H54 (cell line): ENCODE data around the gene TMCC1.
"Not testable (repeated sequence)": the region's sequence is repeated elsewhere in the genome, so short reads cannot be mapped to it uniquely, and the experiment has no call there.

Experiments used
- DNase-seq: peaks from one replicate; pipeline ENCODE4 v3.0.0; 2011; ENCODE audit warnings: low spot score, mixed read lengths; ENCODE audit not compliant: insufficient read length
- FAIRE-seq: peaks from 3 replicates; lab custom pipeline; 2011; peaks lifted over from hg19 to GRCh38; lab: Jason Lieb, UNC
- POLR2A ChIP-seq: IDR thresholded peaks from 2 replicates; pipeline ENCODE4 v1.6.1; 2011; ENCODE audit warnings: low read depth, mild to moderate bottlenecking, low read length

Gene TMCC1

GRCh38 chr3:129917423-129918007, 24.0 kb upstream of the TMCC1 start:
- no peak for FAIRE-seq
- no peak for DNase-seq
- no peak for TF ChIP-seq POLR2A

GRCh38 chr3:129913618-129914017, 20.1 kb upstream of the TMCC1 start:
- DNase-seq (no peak), FAIRE-seq (no peak)
- TF ChIP-seq POLR2A = no peak

GRCh38 chr3:129911261-129911861, 17.9 kb upstream of the TMCC1 start:
- no peak for DNase-seq
- TF ChIP-seq POLR2A = no peak
- FAIRE-seq = no peak

- not testable (repeated sequence) for FAIRE-seq, DNase-seq
Measured at GRCh38 chr3:129909235-129909634, 15.7 kb upstream of the TMCC1 start.

GRCh38 chr3:129908417-129908816, 14.9 kb upstream of the TMCC1 start:
- FAIRE-seq (no peak), DNase-seq (no peak)
- TF ChIP-seq POLR2A = no peak

GRCh38 chr3:129901272-129901671, 7.8 kb upstream of the TMCC1 start:
- FAIRE-seq, DNase-seq: not testable (repeated sequence)

- FAIRE-seq (no peak), DNase-seq (no peak)
- no peak for TF ChIP-seq POLR2A
Measured at GRCh38 chr3:129897026-129897425, 3.5 kb upstream of the TMCC1 start.

GRCh38 chr3:129892857-129893580, 492 bp downstream of the TMCC1 start:
- TF ChIP-seq POLR2A = peak; percentile 67
- peak; percentile 80 for DNase-seq
- no peak for FAIRE-seq

GRCh38 chr3:129892486-129892856, 1.0 kb downstream of the TMCC1 start:
- TF ChIP-seq POLR2A = no peak
- FAIRE-seq (no peak), DNase-seq (no peak)

GRCh38 chr3:129890891-129891290, 2.6 kb downstream of the TMCC1 start:
- no peak for FAIRE-seq
- no peak for DNase-seq
- TF ChIP-seq POLR2A = no peak

GRCh38 chr3:129890125-129890524, 3.4 kb downstream of the TMCC1 start:
- no peak for TF ChIP-seq POLR2A
- no peak for FAIRE-seq
- DNase-seq = no peak

- FAIRE-seq = peak; percentile 98
Measured at GRCh38 chr3:129888771-129889170, 4.7 kb downstream of the TMCC1 start.

GRCh38 chr3:129881261-129881660, 12.2 kb downstream of the TMCC1 start:
- DNase-seq (no peak), FAIRE-seq (no peak)
- TF ChIP-seq POLR2A = no peak

More at GRCh38 chr3:129888771-129889170, 4.7 kb downstream of the TMCC1 start:
- no peak for TF ChIP-seq POLR2A
- peak; percentile 68 for DNase-seq

- FAIRE-seq (no peak), DNase-seq (no peak)
- TF ChIP-seq POLR2A = no peak
Measured at GRCh38 chr3:129878355-129878754, 15.2 kb downstream of the TMCC1 start.

- not testable (repeated sequence) for DNase-seq, FAIRE-seq
Measured at GRCh38 chr3:129874479-129874878, 19.0 kb downstream of the TMCC1 start.
